Epithelial cell of proximal tubule (primary cell): Measurements from ENCODE around the gene ONECUT1. TPM values are rescaled to one million over a fixed set of nuclear protein-coding genes. Genes with fewer than 3 reads are reported as not detected.

ENCODE experiments used
- DNase-seq: peaks from one replicate; pipeline ENCODE4 v3.0.0-alpha.2; 2011; ENCODE audit warnings: low read depth
- H3K4me3 ChIP-seq: 2 replicates; pipeline ENCODE4 v1.5.1; 2011; ENCODE audit warnings: low read depth, mild to moderate bottlenecking, low read length
- total RNA-seq: library from RNA; depleted of rRNA; stranded (reverse); fragments of >200 nt; gene quantifications from 2 replicates; pipeline ENCODE4 v1.2.3, GENCODE V29; 2015
- TF ChIP-seq, protein P1 (sequence below): conservative IDR thresholded peaks from 2 replicates; pipeline ENCODE4 v1.5.1; 2012; ENCODE audit warnings: low read depth, mild to moderate bottlenecking, low read length

ONECUT1 gene
- total RNA-seq, 1 donor from 2014 or later = not detected

DNA sequence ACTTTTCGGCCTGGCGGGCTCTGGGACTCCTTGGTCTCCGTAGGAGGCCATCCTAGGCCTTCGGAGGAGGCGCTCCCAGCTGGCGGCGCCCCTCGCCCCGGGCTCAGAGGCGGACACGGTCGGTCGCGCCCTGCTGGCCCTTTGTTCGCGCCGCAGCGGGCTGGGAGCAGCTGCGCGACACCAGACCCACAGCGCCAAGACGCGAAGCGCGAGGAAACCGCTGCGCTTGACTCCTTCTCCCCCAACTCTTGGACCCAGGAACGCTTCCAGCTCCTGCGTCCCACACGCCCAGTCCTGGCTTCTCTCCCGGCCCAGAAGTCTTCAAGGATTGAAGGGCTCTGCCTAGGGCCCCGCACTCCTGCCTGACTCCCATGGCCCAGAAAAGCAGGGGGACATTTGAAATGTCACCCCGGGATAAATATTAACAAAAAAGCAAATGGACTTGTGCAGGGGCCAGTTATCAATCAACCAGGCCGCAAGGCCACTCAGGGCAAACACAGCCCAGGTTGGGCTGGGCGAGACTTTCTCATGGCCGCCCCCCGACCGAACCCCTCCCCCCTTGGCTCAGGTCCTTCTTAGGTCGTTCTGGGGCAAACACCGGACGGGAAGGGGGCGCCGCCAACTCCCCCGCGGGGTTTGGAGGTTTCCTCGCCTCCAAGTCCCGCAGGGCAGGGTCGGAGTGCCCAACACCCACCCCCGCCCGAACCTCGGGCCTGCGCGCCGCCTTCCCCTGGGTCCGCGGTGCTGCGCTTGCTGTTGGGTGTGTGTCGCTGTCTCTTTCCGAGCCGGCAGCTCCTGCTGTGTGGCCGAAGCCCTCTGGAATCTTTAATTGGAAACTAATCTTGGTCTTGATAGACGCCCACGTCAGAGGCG lies 5.1 kb downstream of the ONECUT1 start:
- no peak overlapping the region for H3K4me3 ChIP-seq
- TF ChIP-seq, protein P1, sequence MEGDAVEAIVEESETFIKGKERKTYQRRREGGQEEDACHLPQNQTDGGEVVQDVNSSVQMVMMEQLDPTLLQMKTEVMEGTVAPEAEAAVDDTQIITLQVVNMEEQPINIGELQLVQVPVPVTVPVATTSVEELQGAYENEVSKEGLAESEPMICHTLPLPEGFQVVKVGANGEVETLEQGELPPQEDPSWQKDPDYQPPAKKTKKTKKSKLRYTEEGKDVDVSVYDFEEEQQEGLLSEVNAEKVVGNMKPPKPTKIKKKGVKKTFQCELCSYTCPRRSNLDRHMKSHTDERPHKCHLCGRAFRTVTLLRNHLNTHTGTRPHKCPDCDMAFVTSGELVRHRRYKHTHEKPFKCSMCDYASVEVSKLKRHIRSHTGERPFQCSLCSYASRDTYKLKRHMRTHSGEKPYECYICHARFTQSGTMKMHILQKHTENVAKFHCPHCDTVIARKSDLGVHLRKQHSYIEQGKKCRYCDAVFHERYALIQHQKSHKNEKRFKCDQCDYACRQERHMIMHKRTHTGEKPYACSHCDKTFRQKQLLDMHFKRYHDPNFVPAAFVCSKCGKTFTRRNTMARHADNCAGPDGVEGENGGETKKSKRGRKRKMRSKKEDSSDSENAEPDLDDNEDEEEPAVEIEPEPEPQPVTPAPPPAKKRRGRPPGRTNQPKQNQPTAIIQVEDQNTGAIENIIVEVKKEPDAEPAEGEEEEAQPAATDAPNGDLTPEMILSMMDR = no peak
- no peak for DNase-seq

DNA sequence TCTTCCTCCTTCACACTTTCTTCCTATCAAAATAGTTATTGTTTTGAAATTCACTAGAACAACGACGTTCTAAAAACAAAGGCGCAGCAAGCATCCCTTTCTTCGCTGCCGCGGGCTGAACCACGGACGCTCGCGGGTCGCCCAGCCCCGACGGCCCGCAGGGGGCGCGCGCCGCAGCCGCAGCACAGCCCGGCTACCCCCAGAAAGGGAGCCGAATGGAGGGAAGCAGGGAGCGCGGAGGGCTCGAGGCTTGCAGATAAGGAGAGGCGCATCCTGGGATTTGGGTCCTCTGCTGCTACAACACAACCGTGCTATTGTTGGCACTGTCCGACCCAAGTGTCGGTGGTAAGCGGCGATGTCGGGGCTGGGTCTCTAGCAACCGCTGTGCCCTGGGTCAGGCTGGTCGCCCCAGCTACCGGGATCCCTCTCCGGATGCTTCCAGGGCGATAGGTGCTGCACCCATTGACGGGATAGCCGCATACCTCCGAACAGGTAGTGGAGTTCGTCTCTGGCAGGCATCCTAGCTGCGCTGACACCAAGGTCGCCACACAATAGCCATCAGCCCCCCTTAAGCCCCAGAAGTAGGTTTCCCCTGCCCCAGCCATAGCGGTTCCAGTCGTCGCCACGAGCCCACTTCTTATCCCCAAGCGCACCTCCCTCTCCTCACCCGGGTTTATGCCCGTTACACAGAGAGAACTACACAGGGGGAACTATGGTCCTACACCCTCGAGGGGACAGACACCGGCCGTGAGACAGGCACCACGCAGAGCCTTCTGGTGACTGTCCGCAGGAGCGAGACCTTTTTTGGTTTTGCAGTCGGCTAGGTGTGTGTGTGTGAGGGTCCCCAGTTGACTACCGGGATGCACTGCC lies 6.0 kb downstream of the ONECUT1 start:
- TF ChIP-seq, protein P1 = peak; percentile 48
- DNase-seq = no peak
- H3K4me3 ChIP-seq = no peak overlapping the region

DNA sequence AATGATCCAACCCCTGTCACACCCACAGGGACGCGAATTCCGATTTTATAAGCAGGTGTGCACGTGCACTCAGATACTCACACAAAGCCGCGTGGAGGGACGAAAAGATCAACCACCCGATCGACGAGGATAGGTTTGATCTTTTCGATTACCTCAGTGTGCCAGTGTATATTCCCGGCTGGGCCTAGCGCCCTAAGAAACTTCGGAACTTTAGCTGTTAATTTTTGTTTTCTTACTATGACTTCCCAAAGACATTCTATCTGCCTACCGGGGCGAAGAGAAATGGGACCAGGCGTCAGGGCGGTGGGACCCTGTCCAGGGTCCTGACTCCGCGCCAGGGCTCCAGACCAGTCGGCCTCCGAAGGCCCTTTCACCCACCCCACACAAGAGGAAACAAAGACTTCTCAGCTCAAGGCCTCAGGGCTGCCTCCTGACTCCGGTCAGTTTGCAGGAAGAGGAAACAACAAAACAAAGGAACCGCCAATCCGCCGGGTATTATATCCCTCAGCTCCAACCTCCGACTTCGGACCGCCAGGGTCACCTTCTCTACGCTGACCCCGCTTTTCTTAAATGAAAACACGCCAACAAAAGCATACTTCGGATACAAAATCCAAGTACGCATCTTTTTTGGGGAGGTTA lies 6.8 kb downstream of the ONECUT1 start:
- DNase-seq = no peak
- TF ChIP-seq, protein P1 = no peak
- H3K4me3 ChIP-seq = no peak overlapping the region

DNA sequence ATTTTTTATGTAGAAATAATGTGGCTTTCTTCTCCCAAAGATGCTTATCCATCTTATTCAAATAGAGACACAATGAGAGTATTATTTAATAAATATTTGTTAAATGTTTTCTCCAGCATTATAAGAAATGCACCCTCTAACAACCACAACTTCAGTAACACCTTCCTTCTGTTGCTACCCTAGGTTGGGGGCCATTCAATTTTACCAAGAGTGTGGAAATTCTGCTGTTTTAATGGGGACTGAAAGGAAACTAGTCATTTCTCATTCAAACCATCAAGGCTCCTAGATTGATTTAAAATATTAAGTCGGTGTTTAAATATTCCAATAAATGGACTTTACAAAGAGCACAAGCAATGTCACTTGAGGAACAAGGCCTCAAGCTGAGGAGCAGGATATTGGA lies 7.6 kb downstream of the ONECUT1 start:
- TF ChIP-seq, protein P1 = no peak
- DNase-seq = no peak
- no peak overlapping the region for H3K4me3 ChIP-seq

DNA sequence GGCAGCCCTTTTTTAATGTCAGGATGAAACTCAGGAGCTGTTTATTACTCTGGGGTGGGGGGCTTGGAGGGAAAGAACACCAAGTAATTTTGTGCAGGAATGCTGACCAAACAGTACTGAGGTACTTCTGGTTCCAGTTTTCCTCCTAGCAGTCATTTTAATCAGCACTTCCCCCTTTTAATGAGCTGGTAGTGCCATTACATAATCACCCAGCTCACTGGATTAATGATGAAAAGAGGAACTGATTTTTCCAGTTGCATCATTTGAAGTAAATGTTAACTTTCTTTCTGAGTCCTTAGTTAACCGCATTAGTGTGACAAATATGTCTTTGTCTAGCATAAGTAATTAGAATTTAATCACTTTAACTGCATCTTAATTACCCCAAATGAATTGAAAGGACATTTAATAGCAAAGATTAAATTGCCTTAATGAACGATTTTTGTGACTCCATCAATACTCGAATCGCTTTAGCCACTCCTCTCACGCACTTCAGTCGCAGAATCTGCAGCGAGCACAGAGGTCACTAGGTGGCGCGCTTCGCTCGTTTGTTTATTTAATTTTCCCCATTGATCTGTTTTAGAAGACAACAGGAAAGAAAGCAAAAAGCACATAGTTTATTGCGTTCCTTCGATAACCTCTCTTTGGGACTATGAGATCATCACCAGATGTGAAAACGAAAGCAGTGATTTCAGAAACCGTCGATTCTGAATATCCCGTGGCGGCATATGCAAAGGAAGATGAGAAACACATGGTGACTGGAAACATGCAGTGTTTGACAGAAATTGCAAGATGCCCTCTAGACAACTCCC lies 9.8 kb downstream of the ONECUT1 start:
- TF ChIP-seq, protein P1 = peak; percentile 93
- H3K4me3 ChIP-seq = no peak overlapping the region
- DNase-seq = no peak

DNA sequence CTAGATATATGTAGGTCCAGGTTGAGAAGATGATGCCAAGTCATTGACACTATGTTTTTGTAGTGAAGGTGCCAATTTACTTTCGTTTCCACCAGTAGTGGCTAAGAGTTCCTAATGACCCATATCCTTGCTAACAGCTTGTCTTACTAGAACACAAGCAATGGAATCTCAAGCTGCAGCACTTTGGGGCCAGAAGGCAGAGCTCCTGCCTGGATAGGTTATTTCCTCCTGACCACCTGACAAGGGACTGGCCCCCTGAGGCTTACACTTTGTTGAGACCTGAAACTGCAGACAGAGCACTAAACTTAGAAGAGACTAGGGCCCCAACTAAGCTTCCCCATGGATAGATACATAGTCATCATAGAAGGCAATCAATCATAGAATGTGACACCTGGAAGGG lies 11.7 kb downstream of the ONECUT1 start:
- DNase-seq = no peak
- TF ChIP-seq, protein P1 = no peak
- H3K4me3 ChIP-seq = no peak overlapping the region
